Left ventricle myocardium inferior (tissue), 1 donor: Measurements from ENCODE around the gene TAGLN. TPM values are rescaled to one million over a fixed set of nuclear protein-coding genes. Genes with fewer than 3 reads are reported as not detected.

Experiments used
- DNase-seq: peaks from one replicate; pipeline ENCODE4 v3.0.0-alpha.2; 2020
- H3K27ac ChIP-seq: fragments of 200-600 bp; replicated peaks from 2 replicates; pipeline ENCODE4 v1.8.0; 2021
- H3K27me3 ChIP-seq: fragments of 200-600 bp; 2 replicates; pipeline ENCODE4 v1.8.0; 2021; ENCODE audit warnings: low read depth
- H3K36me3 ChIP-seq: fragments of 200-600 bp; 2 replicates; pipeline ENCODE4 v1.8.0; 2021
- H3K4me1 ChIP-seq: fragments of 200-600 bp; 2 replicates; pipeline ENCODE4 v1.8.0; 2021
- H3K4me3 ChIP-seq: fragments of 200-600 bp; 2 replicates; pipeline ENCODE4 v1.8.0; 2021; ENCODE audit warnings: mild to moderate bottlenecking, moderate library complexity
- H3K9me3 ChIP-seq: fragments of 200-600 bp; replicated peaks from 2 replicates; pipeline ENCODE4 v1.8.0; 2021
- CTCF ChIP-seq: fragments of 200-600 bp; IDR thresholded peaks from 2 replicates; pipeline ENCODE4 v1.8.0; 2021; ENCODE audit warnings: antibody characterized with exemption, mild to moderate bottlenecking, borderline replicate concordance
- intact Hi-C: fragments of 100-400 bp; cut with micrococcal nuclease; formaldehyde crosslinking; loops from one replicate; pipeline ENCODE4 v1.11.0; 2022
- total RNA-seq: library from RNA; stranded (reverse); fragmentation: NEBNext Ultra II Directional; extraction: Animal tissue kit (Norgen Biotek cat#: 25700); gene quantifications from one replicate; pipeline ENCODE4 v1.2.1, GENCODE V29; 2021
- donor health status: DM: no; HTN: yes; CAD: no; lungs with severe emphysema.

TAGLN gene
- total RNA-seq, 1 donor from 2014 or later: 113 TPM

- peaks cover 47% of the 10 kb centered on the region for H3K4me1 ChIP-seq
- H3K27me3 ChIP-seq: no peaks in the 10 kb centered on the region
- no peak for TF ChIP-seq CTCF
- peak; percentile 96 for DNase-seq
- peak within 1 kb of the TSS; percentile 95 for H3K4me3 ChIP-seq
- H3K27ac ChIP-seq: peak within 1 kb of the TSS; percentile 95
- intact Hi-C loops: no loop called here
- H3K9me3 ChIP-seq: no peaks in the 10 kb centered on the region
- H3K36me3 ChIP-seq: peaks cover 17% of the 10 kb centered on the region
These were observed 20.7 kb upstream of the TAGLN start, which contains the start of gene SIDT2 for GRCh38 chr11:117178210-117179034. SIDT2 (plus strand) TSS chr11:117178743; CDS start chr11:117179264, 521 bp downstream.

- TF ChIP-seq CTCF: no peak
- intact Hi-C loops: no loop called here
- H3K4me1 ChIP-seq: peaks cover 42% of the 10 kb centered on the region
- no peaks in the 10 kb centered on the region for H3K27me3 ChIP-seq
- peak; percentile 43 for DNase-seq
- H3K27ac ChIP-seq: peak overlapping the region; percentile 95
- peaks cover 26% of the 10 kb centered on the region for H3K36me3 ChIP-seq
- H3K4me3 ChIP-seq: peak overlapping the region; percentile 95
- H3K9me3 ChIP-seq: no peaks in the 10 kb centered on the region
These were observed 19.8 kb upstream of the TAGLN start for GRCh38 chr11:117179048-117179999.

- intact Hi-C loops: no loop called here
- H3K4me1 ChIP-seq: peaks cover 42% of the 10 kb centered on the region
- DNase-seq: no peak
- H3K36me3 ChIP-seq: peaks cover 31% of the 10 kb centered on the region
- H3K4me3 ChIP-seq: peak overlapping the region; percentile 95
- no peaks in the 10 kb centered on the region for H3K9me3 ChIP-seq
- H3K27me3 ChIP-seq: no peaks in the 10 kb centered on the region
- H3K27ac ChIP-seq: peak overlapping the region; percentile 95
- no peak for TF ChIP-seq CTCF
These were observed 19.1 kb upstream of the TAGLN start for GRCh38 chr11:117180020-117180419.

GRCh38 chr11:117180661-117181585 lies 18.2 kb upstream of the TAGLN start:
- TF ChIP-seq CTCF: peak; percentile 66
- Histone ChIP-seq H3K27ac (peak overlapping the region; percentile 95), H3K4me3 (peak overlapping the region; percentile 95), H3K4me1 (peaks cover 42% of the 10 kb centered on the region), H3K9me3 (no peaks in the 10 kb centered on the region), H3K36me3 (peaks cover 37% of the 10 kb centered on the region), H3K27me3 (no peaks in the 10 kb centered on the region)
- intact Hi-C loops: no loop called here
- peak; percentile 58 for DNase-seq
